Amniotic epithelial cell (primary cell): ENCODE measurements around the gene NDUFS4.
A peak's percentile ranks its signal among the peaks of the same experiment; 100 is the strongest.
"Not testable (repeated sequence)": the region's sequence is repeated elsewhere in the genome, so short reads cannot be mapped to it uniquely, and the experiment has no call there.

Experiments
- DNase-seq: peaks from one replicate; pipeline ENCODE4 v3.0.0-alpha.2; 2010; ENCODE audit warnings: low read depth

Gene NDUFS4

DNA sequence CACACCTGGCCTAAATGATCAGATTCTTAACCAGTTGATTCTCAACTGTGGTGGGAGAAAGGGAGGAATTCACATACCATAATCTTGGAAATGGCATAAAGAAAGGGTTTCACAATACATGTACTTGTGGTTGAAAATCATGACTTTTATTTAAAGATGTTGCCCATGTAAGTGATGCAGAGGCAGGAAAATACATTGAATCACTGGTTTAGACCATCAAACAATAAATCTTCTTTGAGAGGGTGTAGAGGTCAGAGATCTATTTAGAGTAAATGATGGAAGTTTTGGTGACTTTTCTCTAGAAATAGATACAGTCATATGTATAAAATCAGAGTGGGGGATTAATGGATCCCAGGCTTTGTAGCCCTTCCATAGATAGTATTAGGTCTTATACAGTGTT is 15.4 kb downstream of the NDUFS4 start:
- DNase-seq: peak; percentile 24

DNA sequence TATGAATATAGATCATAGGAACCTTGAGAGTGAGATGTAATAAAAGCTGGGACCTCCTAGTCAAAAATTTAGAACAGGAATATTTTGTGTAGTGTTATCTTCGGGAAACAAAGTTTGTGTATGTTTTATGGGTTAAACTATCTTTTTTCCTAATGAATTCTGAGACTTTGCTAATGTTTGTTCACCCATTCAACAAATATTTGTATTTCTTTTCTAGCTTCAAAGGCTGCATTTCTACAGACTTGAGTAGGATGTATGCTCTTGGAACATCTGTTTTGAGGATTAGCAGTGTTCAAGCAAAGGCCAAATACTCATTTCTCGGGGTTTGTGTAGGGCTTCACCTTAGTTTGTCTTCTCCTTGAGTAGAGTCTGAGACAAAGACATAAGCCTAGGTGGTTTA is 16.2 kb downstream of the NDUFS4 start:
- DNase-seq: no peak

DNA sequence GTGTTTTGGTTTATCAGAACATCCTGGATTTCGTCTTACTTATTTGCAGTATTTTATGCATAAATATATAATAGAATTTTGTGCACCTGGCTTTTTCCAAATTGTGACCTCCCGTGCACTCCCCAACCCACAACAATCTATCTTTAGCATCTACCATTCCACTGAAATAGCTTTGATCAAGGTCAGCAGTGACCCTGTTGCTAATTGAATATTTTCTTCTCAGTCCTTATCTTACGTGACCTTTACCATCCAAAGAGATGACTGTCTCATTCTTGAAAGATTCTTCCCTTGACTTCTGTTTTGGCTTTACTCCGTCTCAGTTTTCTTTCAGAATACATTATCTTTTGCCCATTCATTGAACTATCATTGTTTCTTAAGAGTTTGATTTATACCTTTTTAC is 18.4 kb downstream of the NDUFS4 start:
- no peak for DNase-seq

DNA sequence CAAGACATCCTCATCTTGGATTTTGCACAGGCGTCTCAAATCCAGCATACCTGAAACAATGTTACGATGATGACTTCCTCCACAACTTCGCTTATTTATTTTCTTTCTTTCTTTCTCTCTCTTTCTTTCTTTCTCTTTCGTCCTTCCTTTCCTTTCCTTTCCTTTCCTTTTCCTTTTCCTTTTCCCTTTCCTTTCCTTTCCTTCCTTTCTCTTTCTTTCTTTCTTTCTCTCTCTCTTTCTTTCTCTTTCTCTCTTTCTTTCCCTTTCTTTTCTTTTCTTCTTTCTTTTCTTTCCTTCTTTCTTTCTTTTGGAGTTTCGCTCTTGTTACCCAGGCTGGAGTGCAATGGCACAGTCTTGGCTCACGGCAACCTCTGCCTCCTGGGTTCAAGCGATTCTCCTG is 20.1 kb downstream of the NDUFS4 start:
- no peak for DNase-seq

DNA sequence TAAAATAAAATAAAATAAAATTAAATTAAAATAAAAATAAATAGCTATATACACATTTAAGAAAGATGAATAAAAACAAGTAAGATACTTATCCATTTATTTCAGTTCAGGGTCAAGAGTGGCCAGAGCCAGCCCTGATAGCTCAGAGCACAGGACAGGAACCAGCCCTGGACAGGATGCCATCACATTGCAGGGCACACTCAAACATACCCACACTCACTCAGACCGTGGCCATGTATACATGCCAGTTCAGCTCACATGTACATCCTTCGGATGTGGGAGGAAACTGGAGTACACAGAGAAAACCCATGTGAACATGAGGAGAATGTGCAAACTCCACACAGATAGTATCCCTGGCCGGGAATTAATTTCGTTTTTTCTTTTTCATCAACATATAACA is 21.8 kb downstream of the NDUFS4 start:
- no peak for DNase-seq

DNA sequence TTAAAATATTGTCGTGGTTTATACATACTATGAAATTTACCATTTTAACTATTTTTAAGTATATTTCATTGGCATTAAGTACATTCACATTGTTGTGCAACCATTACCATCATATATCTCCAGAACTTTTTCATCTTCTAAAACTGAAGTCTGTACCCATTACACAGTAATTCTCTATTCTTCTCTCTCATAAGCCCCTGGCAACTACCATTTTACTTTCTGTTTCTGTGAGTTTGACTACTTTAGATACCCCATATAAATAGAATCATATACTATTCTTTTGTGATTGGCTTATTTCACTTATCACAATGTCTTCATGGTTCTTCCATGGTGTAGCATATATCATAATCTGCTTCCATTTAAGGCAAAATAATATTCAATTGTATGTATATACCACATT is 30.3 kb downstream of the NDUFS4 start:
- DNase-seq: no peak

DNA sequence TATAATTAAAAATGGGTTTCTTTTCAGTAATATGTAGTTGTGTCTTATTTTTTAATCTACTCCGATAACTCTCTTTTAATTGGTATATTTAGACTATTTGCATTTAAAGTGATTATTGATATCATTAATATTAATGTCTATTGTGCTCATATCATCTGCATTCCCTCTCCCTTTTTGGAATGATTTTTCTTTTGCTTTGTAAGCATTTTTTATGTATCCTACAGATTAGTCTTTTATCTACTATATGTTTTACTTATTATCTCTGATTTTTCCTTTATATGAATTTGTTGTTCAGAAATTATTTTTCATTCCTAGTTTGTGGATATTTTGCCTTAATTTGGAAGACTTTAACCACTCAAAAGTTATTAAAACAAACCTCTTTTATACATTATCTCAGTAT is 34.0 kb downstream of the NDUFS4 start:
- no peak for DNase-seq

DNA sequence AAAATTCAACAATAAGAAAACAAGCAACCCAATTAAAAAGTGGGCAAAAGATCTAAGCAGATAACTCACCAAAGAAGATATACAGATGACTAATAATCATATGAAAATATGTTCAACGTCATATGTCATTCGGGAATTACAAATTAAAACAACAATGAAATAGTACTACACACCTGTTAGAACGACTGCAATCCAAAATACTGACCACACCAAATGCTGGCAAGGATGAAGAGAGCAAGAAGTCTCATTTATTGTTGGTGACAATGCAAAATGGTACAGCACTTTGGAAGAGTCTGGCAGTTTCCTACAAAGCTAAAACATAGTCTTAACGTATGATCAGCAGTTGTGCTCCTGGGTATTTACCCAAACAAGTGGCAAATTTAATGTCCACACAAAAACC is 37.5 kb downstream of the NDUFS4 start:
- DNase-seq: no peak

DNA sequence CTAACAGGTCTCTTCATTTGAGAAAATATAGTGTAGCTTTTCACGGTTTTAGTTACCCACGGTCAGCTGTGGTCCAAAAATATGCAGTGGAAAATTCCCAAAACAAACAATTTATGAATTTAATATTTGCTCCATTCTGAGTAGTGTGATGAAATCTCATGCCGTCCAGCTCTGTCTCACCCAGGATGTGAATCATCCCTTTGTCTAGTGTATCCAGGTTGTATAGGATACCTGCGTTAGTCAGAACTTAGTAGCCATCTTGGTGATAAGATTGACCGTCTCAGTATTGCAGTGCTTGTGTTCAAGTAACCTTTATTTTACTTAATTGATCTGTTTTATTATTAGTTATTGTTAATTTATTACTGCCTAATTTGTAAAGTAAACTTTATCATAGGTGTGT is 41.1 kb downstream of the NDUFS4 start:
- DNase-seq: peak; percentile 68

DNA sequence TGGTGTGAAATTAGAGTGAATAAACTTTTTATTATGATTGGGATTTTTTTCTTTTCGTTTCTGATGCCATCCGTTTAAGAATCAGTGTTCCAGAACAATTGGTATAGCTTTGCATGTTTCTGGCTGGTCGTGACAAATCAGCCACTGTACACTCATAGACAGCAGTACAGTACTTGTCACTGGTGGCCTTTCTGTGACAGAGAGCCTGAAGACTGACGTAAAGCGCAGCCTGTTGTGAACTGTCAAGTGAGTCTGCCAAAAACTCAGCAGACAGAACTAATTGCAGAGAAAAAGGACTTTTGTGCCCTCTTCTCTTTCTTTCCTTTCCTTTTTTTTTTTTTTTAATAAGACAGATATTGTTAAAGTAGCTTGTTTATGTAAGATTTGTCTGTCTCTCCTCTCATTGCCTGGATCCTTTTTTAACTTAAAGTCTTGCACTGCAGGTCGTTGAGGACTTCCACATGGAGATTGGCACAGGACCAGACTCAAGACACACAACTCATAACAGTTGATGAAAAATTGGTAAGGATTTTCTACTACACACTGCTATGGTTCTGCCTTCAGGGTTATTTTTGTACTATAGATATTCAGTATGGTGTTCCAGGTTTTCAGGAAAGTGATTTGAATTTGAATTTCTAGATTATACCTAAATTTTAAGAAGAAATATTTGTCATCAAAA is 42.7 kb downstream of the NDUFS4 start:
- no peak for DNase-seq

DNA sequence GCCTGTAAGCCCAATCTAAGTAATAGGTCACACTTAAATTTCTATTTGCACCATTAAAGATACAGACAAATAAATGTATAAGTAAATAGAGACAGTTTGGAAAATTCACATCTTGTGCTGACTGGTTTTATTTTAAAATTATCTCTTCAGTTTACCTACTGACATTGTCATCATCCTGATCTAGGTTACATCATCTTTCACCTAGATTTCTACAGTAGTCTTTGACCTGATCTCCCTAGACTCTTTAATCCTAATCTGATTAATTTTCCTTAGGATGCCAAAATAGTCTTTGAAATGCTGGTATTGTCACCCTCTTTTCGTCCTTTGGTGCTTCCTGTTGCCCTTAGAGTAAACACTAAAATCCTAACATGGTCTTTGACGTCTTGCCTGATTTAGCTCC is 43.9 kb downstream of the NDUFS4 start:
- no peak for DNase-seq

DNA sequence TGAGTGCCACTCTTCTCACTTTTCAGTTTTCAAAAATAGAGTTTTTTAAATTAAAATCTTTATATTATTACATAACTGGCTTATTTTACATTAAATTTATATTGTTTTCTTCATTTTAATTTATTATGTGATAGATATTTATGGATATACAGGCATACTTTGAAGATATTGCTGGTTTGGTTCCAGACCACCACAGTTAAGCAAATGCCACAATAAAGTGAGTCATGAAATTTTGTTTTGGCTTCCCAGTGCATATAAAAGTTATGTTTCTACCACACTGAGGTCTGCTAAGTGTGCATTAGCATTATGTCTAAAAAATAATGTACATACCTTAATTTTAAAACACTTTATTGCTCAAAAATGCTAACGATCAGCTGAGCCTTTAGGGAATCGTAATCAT is 47.4 kb downstream of the NDUFS4 start:
- DNase-seq: no peak

DNA sequence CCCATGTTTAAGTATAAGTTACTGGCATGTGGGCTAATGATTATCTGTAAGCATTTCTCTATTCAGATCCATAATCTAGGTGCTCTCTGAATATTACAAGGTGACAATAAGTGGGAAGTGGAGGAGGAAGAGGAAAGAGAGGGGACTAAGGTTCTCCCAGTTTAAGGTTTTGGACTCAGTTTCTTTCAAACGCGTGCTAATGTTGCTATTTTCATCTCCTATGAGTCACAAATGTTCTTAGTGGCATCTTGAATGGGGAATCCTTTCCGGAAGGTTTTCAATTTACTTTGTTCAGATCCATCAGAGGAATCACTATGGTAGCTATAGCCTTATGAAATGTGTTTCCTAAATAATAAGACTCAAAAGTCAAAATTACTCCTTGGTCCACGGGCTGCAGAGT is 48.5 kb downstream of the NDUFS4 start:
- DNase-seq: not testable (repeated sequence)

DNA sequence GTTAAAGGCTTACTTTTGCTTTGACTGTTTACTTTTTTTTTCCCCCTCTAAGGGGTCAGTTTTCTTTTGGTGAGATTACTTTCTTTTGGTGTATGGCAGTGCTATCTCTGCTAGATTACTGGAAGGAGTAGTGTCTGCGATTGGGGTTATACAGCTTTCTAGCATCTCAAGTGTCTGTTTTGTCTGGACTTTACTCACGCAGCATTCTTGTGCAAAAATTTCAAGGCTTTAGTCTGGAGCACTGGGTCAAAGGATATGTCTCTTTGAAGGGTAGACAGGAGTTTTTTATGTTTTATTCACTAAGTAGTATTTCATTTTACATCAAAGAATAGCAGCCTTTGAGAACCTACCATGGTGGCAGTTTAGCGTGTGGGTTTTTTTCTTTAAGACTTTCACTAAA is 52.6 kb downstream of the NDUFS4 start:
- DNase-seq: peak; percentile 51

DNA sequence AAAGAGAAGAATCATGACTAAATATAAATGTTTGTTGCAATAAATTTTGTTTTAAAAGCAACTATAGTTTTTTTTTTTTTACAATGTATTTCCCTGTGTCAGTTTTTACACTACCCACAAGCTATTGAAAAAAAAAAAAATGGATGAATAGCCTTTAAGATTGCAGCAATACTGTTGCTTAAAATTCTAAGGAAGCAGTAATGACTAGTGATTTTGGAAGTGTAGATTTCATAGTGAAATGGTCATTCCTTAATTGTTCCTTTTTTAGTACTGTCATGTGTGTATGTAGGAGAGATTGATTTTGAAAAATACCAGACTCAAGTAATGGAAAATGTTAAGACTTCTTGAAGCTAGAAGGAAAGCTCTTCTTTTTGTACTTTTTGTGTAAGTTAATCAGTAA is 53.1 kb downstream of the NDUFS4 start:
- DNase-seq: no peak

DNA sequence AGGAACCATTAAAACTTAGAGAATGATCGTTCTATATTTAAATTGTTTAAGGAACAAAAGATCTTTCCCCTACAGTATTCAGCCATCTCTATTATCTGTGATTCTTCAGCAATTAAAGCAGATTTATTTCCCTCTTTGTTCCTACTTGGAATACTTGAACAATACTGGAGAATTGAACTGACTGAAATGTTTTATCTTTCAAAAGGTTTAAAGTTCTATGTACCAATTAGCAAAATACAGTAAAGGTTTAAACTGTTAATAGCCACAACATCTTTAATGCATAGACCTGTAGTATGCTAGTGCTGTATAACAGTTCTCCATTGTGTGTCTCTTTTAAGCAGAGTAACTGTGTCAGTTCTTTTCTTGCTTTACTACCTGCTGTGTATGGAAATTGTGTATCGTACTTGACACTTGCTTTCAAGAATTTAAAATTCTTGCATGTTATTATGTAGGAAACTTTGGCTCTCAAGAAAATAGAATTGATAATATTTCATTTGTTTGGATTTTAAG is 54.0 kb downstream of the NDUFS4 start:
- DNase-seq: no peak

DNA sequence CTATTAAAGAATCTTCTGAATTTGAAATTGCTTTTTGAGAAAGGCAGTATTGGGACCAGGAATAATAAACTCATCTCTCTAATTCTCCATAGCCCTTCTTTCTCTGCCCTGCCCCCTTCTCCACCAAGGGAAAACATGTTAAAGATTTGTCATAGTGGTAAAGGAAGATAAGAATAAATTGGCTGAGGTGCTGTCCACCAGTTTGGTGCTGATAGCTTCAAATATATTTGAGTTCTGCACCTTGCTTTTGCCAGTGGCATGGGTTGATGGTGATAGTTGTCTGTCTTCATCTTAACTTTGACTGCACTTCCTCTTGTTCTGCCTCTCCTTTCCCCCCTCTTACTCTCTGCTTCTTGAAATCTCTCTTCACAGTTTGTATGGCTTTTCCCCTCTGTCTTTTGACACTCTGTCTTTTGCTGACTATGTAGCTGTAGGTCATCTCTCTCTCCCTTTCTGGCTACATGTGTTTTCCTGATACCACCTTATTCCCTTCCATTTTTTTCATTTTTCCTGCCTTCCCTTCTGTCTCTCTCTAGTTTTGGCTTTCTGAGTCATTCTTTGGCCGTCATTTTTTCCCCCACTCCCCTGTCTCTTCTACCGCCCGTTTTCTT is 56.6 kb downstream of the NDUFS4 start:
- peak; percentile 27 for DNase-seq

DNA sequence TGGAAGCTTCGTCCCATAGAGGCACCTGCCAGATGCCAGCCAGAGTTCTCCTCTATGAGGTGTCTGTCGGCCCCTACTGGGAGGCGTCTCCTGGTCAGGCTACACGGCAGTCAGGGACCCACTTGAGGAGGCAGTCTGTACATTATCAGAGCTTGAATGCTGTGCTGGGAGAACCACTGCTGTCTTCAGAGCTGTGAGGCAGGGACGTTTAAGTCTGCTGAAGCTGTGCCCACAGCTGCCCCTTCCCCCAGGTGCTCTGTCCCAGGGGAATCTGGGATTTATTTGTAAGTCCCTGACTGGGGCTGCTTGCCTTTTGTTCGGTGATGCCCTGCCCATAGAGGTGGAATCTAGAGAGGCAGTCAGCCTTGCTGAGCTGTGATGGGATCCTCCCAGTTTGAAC is 70.8 kb downstream of the NDUFS4 start:
- no peak for DNase-seq

DNA sequence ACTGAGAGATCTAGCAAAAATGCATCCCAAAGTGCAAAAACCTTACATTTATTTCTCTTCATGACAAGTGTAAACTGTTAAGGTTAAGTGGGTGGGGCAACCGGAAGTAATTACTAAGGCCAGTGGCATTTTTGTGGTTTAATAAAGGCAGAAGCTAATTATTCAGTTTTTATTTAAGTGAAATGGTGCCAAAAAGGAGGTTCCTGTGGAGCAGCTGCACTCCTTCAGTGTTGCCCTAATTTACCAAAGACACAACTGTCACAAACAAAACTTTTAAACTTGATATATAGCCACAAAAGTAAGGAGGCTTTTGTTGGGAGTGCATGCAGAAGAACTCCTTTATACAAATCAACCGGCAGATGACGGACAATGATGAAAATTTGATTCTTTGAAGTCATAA is 81.6 kb downstream of the NDUFS4 start:
- DNase-seq: peak; percentile 17

DNA sequence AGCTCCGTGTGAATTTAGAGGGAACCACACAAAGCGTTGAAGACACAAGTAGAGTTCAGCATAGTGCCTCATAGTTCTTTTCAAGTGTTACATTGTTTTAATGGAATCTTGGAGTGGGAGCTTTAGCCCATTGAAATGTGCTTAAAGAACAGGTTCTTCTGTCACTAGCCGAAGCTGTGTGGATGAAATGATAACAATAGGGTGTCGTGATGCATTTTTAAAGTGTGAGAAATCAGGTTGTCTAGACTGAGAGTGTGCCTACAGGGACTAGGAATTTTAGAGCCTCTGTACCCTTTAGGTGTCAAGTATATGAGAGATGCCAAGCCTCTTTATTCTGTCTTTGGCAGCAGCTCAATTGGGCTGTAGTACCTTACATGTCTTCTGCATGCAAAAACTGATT is 83.0 kb downstream of the NDUFS4 start:
- no peak for DNase-seq

DNA sequence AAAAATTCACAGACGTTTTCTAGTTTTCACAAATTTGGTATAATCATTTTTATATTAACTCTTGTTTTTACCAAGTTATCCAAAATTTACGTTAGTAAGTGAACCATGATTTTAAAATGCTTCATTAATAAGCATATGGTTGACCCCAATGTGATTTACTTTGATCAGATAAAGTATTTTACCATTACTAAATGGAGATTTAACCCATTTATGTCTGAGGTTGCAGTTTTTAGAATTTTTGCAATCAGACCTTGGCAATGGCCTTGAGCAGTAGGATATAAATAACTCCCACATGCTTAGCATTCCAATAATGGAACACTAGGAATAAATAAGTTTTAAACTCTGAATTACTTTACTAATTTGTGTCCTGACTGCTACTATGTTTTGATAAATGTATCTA is 84.6 kb downstream of the NDUFS4 start:
- no peak for DNase-seq

DNA sequence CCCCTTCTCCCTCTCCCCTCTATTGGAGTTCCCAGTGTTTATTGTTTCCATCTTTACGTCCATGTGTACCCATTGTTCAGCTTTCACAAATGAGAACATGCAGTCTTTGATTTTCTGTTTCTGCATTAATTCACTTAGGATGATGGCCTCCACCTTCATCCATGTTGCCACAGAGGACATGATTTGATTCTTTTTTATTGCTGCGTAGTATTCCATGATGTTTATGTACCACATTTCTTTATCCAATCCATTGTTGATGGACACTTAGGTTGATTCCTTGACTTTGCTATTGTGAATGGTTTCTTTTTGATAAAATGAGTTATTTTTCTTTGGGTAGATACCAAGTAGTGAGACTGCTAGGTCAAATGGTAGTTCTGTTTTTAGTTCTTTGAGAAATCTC is 88.9 kb downstream of the NDUFS4 start:
- DNase-seq: no peak

DNA sequence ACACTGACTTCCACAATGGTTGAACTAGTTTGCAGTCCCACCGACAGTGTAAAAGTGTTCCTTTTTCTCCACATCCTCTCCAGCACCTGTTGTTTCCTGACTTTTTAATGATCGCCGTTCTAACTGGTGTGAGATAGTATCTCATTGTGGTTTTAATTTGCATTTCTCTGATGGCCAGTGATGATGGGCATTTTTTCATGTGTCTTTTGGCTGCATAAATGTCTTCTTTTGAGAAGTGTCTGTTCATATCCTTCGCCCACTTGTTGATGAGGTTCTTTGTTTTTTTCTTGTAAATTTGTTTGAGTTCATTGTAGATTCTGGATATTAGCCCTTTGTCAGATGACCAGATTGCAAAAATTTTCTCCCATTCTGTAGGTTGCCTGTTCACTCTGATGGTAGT is 100.1 kb downstream of the NDUFS4 start:
- not testable (repeated sequence) for DNase-seq

DNA sequence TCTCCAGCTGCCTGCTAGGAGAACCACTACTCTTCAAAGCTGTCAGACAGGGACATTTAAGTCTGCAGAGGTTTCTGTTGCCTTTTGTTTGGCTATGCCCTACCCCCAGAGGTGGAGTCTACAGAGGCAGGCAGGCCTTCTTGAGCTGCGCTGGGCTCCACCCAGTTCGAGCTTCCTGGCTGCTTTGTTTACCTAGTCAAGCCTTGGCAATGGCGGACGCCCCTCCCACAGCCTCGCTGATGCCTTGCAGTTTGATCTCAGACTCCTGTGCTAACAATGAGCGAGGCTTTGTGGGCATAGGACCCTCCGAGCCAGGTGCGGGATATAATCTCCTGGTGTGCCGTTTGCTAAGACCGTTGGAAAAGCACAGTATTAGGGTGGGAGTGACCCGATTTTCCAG is 104.9 kb downstream of the NDUFS4 start:
- not testable (repeated sequence) for DNase-seq
